AG08396 (cell line): ENCODE measurements around the gene CNTLN.
"Not testable (repeated sequence)": the region's sequence is repeated elsewhere in the genome, so short reads cannot be mapped to it uniquely, and the experiment has no call there.

Experiments used
- DNase-seq: peaks from one replicate; pipeline ENCODE4 v3.0.0; 2012; ENCODE audit warnings: low spot score, mixed read lengths

The CNTLN gene

GRCh38 chr9:17171309-17172094 is 36.7 kb downstream of the CNTLN start:
- no peak for DNase-seq

- DNase-seq, result not testable (repeated sequence)
Measured at GRCh38 chr9:17177496-17177895, 42.7 kb downstream of the CNTLN start.

DNA sequence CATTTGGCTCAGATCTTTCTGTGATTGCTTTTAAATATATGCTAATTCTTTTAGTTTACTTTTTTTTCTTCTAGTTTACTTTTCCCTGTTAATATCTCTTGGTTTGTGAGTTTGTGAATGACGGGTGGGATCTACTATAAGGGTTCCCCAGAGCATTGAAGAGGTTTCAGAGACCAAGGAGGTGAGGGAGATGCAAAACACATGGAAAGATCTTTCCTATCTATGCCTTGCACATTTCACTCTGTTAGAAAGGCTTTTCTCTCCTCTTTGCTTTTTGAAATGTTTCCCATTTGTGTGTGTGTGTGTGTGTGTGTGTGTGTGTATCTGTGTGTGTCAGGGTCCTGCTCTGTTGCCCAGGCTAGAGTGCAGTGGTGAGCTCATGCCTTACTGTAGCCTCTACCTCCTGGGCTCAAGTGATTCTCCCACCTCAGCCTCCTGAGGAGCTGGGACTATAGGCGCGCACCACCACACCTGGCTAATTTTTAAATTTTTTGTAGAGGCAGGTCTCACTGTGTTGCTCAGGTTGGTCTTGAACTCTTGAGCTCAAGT is 50.7 kb downstream of the CNTLN start:
- DNase-seq, result no peak

GRCh38 chr9:17191082-17191481 is 56.2 kb downstream of the CNTLN start:
- no peak for DNase-seq

DNA sequence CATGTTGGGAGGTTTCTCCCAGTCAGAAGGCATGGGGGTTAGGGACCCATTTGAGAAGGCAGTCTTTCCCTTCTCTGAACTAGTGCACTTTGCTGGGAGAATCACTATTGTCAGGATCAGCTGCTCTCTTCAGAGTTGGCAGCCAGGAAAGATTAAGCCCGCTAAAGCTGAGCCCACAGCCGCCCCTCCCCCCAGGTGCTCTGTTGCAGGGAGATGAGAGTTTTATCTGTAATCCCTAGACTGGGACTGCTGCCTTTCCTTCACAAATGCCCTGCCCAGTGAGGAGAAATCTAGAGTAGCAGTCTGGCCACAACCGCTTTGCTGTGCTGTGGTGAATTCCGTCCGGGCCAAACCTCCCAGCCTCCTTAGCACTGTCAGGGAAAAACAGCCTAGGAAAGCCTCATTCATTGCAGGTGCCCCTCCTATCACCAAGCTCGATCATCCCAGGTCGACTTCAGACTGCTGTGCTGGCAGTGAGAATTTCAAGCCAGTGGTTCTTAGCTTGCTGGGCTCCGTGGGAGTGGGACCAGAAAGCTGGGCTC is 69.8 kb downstream of the CNTLN start:
- no peak for DNase-seq

- DNase-seq, result no peak
Measured at GRCh38 chr9:17216011-17216410, 81.2 kb downstream of the CNTLN start.

- DNase-seq, result no peak
Measured at GRCh38 chr9:17216646-17217045, 81.8 kb downstream of the CNTLN start.

DNA sequence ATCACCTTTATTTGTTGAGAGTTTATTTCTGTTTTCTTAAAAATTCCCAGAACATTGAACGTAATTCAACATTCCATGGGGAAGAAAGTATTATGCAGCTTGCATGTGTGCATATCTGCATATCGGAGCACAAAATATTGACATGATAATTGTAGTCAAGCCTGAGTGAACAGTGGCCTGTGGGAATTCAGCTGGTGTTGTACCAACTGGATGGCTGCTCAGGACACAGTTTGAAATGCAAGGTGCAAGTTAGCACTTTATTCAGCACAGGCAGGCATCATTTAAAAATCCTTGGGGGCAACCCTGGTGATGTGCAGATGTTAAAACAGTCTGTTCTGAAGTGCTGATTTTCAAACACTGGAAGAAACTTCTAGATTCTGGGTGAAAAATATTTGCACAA is 82.4 kb downstream of the CNTLN start:
- DNase-seq, result no peak

- peak; percentile 7 for DNase-seq
Measured at GRCh38 chr9:17219261-17219660, 84.4 kb downstream of the CNTLN start.

DNA sequence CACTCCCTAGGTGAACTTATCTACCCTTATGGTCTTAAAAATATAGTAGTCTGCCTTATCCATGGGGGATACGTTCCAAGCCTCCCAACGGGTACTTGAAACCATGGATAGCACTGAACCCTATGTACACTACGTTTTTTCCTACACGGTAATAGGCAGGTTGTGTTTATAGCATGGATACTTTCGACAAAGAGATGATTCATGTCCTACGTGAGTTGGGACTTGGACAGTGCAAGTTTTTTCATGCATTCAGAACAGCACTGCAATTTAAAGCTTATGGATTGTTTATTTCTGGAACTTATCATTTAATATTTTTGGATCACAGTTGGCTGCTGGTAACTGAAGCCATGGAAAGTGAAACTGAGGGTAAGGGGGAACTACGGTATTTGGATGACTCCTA is 88.1 kb downstream of the CNTLN start:
- no peak for DNase-seq

DNA sequence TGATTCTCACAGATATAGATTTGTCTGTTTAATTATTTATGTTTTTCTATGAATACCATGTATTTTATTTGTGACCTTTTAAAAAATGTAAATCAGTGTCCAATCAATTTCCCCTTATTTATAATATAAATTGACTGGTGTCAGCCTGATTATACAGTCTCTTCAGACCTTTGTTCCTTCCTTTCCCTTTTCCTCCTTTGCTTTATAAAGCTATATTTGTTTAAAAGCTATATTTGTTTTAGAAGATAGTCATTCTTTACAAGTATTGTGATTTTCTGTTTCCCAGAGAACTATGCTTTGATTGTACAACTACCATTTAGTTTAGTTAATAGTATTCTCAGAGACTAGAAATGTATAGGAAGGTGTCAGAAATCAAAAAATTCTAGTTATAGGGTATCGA is 90.6 kb downstream of the CNTLN start:
- DNase-seq, result no peak

DNA sequence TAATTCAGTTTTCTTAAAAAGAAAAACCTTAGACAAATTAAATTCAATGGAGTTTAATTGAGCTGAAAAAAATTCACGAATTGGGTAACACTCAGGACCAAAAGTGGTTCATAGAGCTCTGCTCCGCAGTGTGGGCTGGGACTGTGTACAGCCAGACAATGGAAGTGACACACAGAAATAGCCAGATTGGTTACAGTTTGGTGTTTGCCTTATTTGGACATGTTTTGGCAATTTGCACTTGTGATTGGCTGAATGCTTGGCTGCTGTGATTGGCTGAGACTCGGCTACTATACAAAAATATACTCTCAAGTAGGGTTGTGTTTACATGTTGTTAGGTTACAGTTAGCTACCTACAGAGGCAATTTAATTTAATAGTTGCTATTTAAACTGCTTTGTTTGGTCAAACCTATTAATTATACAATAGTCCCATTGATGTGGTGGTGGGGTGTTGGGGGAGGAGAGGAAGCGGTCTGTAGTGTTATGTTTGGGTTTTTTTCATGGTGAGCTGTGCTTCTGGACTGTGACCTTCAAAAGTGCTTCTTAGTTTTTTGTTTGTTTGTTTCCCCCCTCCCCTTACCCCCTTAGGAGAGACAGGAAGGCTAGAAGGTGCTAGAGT is 95.2 kb downstream of the CNTLN start:
- DNase-seq, result no peak

DNA sequence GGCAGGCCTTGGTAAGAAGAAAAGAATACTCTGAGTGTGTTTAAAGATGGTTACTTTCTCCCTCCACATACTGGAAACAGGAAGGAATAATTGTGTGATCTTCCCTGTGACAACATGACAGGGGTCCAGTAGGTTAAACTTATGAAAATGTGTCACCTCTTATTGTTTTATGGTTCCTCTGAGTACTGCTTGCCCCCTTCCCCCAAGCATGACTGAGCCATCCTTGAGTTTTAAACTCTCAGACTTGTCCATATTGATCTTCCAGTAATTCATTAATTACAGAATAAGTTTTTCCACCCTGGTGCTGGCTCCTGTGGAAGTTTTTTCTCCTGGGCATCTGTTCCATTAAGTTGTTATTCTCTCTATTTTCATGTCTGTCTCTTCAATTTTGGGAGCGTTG is 95.8 kb downstream of the CNTLN start:
- no peak for DNase-seq

- DNase-seq, result no peak
Measured at GRCh38 chr9:17236147-17236546, 101.3 kb downstream of the CNTLN start.

GRCh38 chr9:17246770-17247169 is 111.9 kb downstream of the CNTLN start:
- DNase-seq, result no peak

DNA sequence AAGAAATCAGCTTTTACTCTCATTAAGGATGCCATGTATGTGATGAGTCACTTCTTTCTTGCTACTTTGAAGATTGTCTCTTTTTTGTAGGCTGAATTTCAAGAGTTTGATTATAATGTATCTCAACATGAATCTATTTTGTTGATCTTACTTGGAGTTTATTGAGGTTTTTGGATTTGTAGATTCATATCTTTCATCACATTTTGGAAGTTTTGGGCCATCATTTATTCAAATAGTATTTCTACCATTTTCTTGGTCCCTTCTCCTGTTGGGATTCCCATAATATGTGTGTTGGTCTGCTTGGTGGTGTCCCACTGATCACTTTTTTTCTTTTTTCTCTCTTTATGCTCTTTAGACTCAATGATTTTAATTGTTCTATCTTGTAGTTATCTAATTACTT is 116.3 kb downstream of the CNTLN start:
- no peak for DNase-seq

DNA sequence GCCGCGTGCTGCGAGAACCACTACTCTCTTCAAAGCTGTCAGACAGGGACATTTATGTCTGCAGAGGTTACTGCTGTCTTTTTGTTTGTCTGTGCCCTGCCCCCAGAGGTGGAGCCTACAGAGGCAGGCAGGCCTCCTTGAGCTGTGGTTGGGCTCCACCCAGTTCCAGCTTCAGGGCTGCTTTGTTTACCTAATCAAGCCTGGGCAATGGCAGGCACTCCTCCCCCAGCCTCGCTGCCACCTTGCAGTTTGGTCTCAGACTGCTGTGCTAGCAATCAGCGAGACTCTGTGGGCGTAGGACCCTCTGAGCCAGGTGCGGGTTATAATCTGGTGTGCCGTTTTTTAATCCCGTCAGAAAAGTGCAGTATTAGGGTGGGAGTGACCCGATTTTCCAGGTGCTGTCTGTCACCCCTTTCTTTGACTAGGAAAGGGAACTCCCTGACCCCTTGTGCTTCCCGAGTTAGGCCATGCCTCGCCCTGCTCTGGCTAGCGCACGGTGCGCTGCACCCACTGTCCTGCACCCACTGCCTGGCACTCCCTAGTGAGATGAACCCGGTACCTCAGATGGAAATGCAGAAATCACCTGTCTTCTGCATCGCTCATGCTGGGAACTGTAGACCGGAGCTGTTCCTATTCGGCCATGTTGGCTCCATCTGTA is 133.8 kb downstream of the CNTLN start:
- not testable (repeated sequence) for DNase-seq

DNA sequence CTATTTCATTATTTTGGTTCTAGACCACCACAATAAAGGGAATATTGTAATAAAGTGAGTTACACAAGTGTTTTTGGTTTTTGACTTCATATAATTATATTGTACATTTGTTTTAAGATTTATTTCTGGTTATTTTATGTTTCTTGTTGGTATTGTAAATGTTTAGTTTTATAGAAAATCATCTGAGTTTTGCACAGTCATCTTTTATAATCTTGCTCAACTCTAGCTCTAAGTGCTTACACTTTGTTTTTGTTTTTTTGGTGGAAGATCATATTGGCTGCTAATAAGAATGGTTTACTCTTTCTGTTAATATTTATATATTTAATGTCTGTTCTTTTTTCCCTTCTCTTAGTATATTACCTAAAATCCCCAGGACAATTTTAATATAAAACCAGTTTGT is 135.0 kb downstream of the CNTLN start:
- DNase-seq, result no peak

DNA sequence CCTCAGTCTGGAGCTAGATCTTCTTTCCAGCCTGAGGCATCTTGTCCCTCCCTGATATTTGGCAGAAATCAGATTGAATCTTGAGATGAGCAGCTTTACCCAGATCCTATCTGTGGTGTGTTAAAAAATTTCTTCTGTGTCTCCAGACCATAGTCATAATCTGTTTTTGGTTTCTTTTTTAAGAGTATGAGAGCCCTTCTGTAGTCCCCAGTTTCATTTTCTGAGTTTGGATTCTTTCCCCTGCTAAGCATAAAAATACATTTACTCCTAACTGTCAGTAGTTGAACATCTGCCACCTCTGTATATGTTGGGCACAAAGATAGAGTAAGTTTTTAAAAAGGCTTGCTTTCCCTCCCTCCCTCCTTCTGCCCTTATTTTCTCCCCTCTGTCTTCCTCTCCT is 137.7 kb downstream of the CNTLN start:
- DNase-seq, result no peak

- DNase-seq, result peak; percentile 7
Measured at GRCh38 chr9:17280350-17281012, 145.6 kb downstream of the CNTLN start.

- DNase-seq, result not testable (repeated sequence)
Measured at GRCh38 chr9:17290673-17291072, 155.8 kb downstream of the CNTLN start.

DNA sequence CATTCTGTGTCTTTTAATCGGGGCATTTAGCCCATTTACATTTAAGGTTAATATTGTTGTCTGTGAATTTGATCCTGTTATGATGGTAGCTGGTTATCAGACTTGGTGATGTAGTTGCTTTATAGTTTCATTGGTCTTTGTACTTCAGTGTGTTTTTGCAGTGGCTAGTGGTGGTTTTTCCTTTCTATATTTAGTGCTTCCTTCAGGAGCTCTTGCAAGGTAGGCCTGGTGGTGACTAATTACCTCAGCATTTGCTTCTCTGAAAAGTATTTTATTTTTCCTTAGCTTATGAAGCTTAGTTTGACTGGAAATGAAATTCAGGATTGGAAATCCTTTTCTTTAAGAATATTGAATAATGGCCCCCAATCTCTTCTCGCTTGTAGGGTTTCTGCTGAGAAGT is 156.9 kb downstream of the CNTLN start:
- DNase-seq, result no peak
